Dedifferentiated amniotic fluid mesenchymal stem cell (primary cell): Measurements from ENCODE around the gene CHMP1B.
"Not testable (repeated sequence)": the region's sequence is repeated elsewhere in the genome, so short reads cannot be mapped to it uniquely, and the experiment has no call there.

Experiments used
- DNase-seq: peaks from one replicate; pipeline ENCODE4 v3.0.0-alpha.2; 2016; ENCODE audit errors: extremely low spot score

CHMP1B gene

DNA sequence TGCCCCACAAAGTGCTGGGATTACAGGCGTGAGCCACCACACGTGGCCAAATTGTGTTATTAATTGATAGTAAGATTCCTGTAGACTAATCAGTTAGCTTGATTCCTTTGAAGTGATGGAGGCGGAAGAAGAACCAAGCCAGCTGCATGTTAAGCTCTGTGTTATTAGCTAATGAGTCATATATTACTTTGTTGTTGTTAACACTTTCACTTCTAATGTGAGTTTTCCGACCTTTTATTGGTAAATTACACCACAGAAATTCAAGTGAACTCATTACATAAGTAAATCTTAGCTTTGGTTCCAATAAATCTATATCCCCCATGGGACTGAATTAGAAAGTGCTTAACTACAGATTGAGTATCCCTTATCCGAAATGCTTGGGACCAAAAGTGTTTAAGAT is 20.3 kb downstream of the CHMP1B start:
- no peak for DNase-seq

- DNase-seq, result no peak
Observed at GRCh38 chr18:11872479-11873136, 21.4 kb downstream of the CHMP1B start.

- no peak for DNase-seq
Observed at GRCh38 chr18:11873670-11874340, 22.6 kb downstream of the CHMP1B start.

GRCh38 chr18:11874676-11875075 is 23.5 kb downstream of the CHMP1B start:
- no peak for DNase-seq

- DNase-seq, result no peak
Observed at GRCh38 chr18:11877497-11878135, 26.4 kb downstream of the CHMP1B start.

GRCh38 chr18:11880586-11881304 is 29.5 kb downstream of the CHMP1B start:
- DNase-seq, result no peak

- no peak for DNase-seq
Observed at GRCh38 chr18:11882636-11883035, 31.4 kb downstream of the CHMP1B start.

DNA sequence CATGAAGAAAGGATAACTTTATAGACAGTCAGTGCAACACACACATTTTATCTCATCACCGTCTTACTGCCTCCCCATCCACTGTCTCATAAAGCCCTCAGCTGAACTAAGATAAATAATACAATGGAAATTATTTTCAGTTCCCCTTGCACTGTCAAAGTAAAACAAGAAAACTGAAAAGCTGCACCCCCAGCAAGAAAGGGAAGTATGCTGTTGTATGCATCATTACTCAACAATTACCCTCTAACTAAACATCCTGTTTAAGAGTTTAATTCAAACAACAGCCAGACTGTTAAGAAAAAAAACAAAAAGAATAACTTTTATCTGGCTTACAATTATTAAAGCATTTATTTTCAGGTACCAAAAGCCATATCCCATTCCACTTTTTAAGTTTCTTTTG is 31.9 kb downstream of the CHMP1B start:
- no peak for DNase-seq

GRCh38 chr18:11884396-11885030 is 33.3 kb downstream of the CHMP1B start:
- no peak for DNase-seq

DNA sequence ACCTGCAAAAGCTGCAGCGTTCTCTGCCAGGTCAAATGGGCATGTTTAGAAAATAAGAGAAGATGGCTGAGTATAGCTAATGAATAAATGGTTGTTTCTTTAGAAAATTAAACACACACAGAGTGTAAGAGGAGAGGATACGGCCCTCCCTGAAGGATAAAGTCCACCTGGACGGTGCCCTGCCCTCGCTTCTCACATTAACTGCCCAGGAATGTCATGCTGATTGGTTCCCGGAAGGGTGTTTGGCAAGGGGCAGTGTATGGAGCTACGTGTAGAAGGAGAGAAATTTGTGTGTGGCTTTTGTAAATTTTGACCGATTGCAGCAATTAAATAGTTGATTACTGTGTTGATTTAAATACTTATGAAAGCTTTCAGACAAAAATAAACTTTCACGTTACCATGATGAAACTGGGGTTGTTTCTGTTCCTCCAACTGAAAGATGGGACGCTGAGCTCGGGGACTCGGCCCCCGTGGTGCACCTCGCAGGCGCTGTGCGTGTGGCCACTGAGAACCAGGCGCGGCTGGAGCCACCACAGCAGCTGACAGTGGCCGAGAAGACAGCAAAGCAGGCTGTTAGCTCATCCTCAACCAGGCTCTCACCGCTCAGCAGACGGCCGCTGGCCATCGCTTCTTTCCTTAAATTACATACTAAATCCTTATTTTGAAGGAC is 34.2 kb downstream of the CHMP1B start:
- DNase-seq, result no peak

DNA sequence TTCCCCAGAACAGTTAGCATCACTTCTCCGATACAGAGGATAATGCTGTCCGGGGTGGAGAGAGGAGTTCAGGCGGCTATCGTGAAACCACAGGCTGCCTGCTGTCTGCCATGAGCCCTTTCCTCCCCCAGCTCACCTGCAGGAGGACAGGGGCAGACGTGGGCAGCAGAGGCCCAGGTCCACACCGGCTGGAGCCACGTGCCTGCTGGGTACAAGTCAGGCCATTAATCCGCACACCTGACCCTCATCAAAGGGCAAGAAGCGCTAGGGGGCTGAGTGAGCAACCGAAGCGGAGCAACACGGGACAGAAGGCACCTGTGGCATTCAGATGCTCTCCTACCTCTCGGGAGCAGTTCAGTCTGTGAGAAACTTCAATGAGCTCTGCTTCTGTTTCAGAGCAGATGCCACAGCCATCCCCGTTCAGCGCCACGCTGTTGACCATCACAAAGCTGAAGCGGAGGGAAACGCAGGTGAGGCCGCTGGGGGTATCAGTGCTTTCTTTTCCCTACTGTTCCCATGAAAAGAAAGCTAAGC is 35.4 kb downstream of the CHMP1B start:
- DNase-seq, result no peak

- DNase-seq, result no peak
Observed at GRCh38 chr18:11887328-11888128, 36.3 kb downstream of the CHMP1B start.

DNA sequence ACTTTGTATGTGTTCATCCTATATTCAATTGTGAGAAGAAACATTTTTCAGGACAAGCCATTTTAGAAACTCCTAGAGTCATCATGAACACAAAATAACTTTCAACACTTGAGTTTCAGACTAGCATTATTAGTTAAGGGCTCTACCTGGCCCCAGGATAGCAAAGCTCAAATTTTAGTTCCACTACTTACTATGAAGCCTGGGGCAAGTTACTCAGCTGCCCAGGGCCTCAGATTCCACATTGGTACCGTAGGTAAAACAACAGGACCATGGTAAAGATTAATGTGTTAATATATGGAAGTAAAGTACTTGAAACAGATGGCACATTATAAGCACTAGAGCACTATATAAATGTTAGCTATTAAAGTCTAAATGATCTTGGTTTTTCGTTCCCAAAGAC is 37.5 kb downstream of the CHMP1B start:
- no peak for DNase-seq

GRCh38 chr18:11889284-11889683 is 38.1 kb downstream of the CHMP1B start:
- DNase-seq, result no peak

DNA sequence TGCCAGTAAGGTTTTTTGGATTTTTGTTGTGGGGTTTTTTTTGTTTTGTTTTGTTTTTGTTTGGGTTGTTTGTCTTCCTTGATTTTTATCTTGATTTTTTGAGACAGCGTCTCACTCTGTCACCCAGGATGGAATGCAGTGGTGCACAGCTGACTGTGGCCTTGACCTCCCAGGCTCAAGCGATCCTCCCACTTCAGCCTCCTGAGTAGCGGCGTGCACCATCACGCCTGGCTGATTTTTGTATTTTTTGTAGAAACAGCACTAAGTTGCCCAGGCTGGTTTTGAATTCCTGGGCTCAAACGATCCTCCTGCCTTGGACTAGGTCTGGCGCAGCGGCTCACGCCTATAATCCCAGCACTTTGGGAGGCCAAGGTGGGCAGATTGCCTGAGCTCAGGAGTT is 40.5 kb downstream of the CHMP1B start:
- DNase-seq, result no peak

GRCh38 chr18:11892438-11892837 is 41.2 kb downstream of the CHMP1B start:
- DNase-seq, result not testable (repeated sequence)

- DNase-seq, result no peak
Observed at GRCh38 chr18:11897781-11898180, 46.6 kb downstream of the CHMP1B start.

- DNase-seq, result no peak
Observed at GRCh38 chr18:11899063-11899462, 47.9 kb downstream of the CHMP1B start.

DNA sequence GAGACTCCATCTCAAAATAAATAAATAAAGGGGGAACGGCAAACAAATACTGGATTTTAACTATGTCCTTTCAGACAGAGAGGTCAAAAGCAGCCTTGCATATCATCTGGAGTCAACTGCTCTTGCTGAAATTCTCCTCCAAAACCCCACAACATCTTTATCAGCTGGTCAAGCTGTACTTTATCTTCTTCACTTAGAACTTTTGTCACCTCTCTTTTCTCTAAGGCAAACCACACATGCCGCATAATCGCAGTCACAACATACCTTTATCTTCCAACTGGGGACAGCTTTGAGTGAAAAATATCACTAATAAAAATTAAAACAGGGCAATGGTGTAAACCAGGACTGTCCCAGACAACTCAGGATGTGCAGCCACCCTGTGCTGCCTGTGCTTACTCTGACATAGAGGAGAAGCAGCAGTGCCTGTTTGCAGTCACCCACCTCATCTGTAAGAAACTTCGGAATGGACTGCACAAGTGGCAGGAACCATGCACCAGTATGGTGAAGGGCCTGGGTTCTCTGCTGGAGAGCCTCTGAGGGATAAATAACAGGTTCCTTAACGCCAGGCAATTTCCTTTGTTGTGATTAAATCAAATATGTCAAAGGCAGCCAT is 50.7 kb downstream of the CHMP1B start:
- no peak for DNase-seq
